H9 (cell line): ENCODE measurements around the gene CPSF2. TPM values are rescaled to one million over a fixed set of nuclear protein-coding genes. Genes with fewer than 3 reads are reported as not detected.

Experiments
- DNase-seq: peaks from one replicate; pipeline ENCODE4 v3.0.0-alpha.2; 2017
- H2AFZ ChIP-seq: one replicate; pipeline ENCODE4 v1.6.1; 2013; ENCODE audit warnings: mild to moderate bottlenecking, low read length, control low read depth, moderate library complexity
- H2AK5ac ChIP-seq: 2 replicates; pipeline ENCODE4 v1.6.1; 2013; ENCODE audit warnings: low read length, control low read depth, mixed read lengths; ENCODE audit not compliant: insufficient read length
- H2BK120ac ChIP-seq: one replicate; pipeline ENCODE4 v1.6.1; 2013; ENCODE audit warnings: low read depth, mild to moderate bottlenecking, low read length, control low read depth, inconsistent platforms; ENCODE audit not compliant: poor library complexity, severe bottlenecking
- H2BK12ac ChIP-seq: 2 replicates; pipeline ENCODE4 v1.6.1; 2013; ENCODE audit warnings: low read length, control low read depth, mixed read lengths, low read depth; ENCODE audit not compliant: insufficient read length
- H2BK15ac ChIP-seq: 2 replicates; pipeline ENCODE4 v1.6.1; 2013; ENCODE audit warnings: low read depth, low read length, control low read depth
- H2BK20ac ChIP-seq: one replicate; pipeline ENCODE4 v1.6.1; 2013; ENCODE audit warnings: low read depth, mild to moderate bottlenecking, low read length, control low read depth, inconsistent platforms; ENCODE audit not compliant: poor library complexity, severe bottlenecking
- H2BK5ac ChIP-seq: 2 replicates; pipeline ENCODE4 v1.6.1; 2013; ENCODE audit warnings: low read length, control low read depth, mixed read lengths; ENCODE audit not compliant: insufficient read length
- H3K14ac ChIP-seq: 2 replicates; pipeline ENCODE4 v1.6.1; 2013; ENCODE audit warnings: low read length, control low read depth; ENCODE audit not compliant: insufficient read depth
- H3K18ac ChIP-seq: 2 replicates; pipeline ENCODE4 v1.6.1; 2013; ENCODE audit warnings: low read depth, mild to moderate bottlenecking, mixed read lengths, low read length, control low read depth; ENCODE audit not compliant: insufficient read length
- H3K23ac ChIP-seq: 2 replicates; pipeline ENCODE4 v1.6.1; 2013; ENCODE audit warnings: low read length, control low read depth, mixed read lengths, low read depth; ENCODE audit not compliant: insufficient read length
- H3K23me2 ChIP-seq: 2 replicates; pipeline ENCODE4 v1.6.1; 2013; ENCODE audit warnings: low read depth, mild to moderate bottlenecking, mixed read lengths, low read length, control low read depth; ENCODE audit not compliant: insufficient read length, poor library complexity, severe bottlenecking
- H3K27ac ChIP-seq: 2 replicates; pipeline ENCODE4 v1.5.1; 2013; ENCODE audit warnings: low read length, control low read depth, mixed read lengths, low read depth; ENCODE audit not compliant: insufficient read length
- H3K27me3 ChIP-seq: 2 replicates; pipeline ENCODE4 v1.6.1; 2013; ENCODE audit warnings: low read length, control low read depth, inconsistent platforms; ENCODE audit not compliant: insufficient read depth
- H3K4ac ChIP-seq: 2 replicates; pipeline ENCODE4 v1.6.1; 2013; ENCODE audit warnings: low read depth, mild to moderate bottlenecking, control low read depth, inconsistent platforms, low read length, moderate library complexity
- H3K4me1 ChIP-seq: 2 replicates; pipeline ENCODE4 v1.6.1; 2013; ENCODE audit warnings: low read length, control low read depth, inconsistent platforms; ENCODE audit not compliant: insufficient read depth
- H3K4me2 ChIP-seq: 2 replicates; pipeline ENCODE4 v1.6.1; 2013; ENCODE audit warnings: low read length, control low read depth, mixed read lengths; ENCODE audit not compliant: insufficient read length, insufficient read depth
- H3K56ac ChIP-seq: 2 replicates; pipeline ENCODE4 v1.6.1; 2013; ENCODE audit warnings: low read depth, mild to moderate bottlenecking, mixed read lengths, low read length, control low read depth; ENCODE audit not compliant: insufficient read length
- H3K79me1 ChIP-seq: 2 replicates; pipeline ENCODE4 v1.6.1; 2013; ENCODE audit warnings: low read depth, mild to moderate bottlenecking, moderate library complexity, low read length, control low read depth, inconsistent platforms; ENCODE audit not compliant: insufficient read depth, poor library complexity, severe bottlenecking
- H3K79me2 ChIP-seq: 2 replicates; pipeline ENCODE4 v1.6.1; 2013; ENCODE audit warnings: low read length, control low read depth, inconsistent platforms; ENCODE audit not compliant: insufficient read depth
- H3K9ac ChIP-seq: 2 replicates; pipeline ENCODE4 v1.6.1; 2013; ENCODE audit warnings: low read length, control low read depth, mixed read lengths; ENCODE audit not compliant: insufficient read length; ENCODE audit errors: extremely low read depth
- H3K9me3 ChIP-seq: one replicate; pipeline ENCODE4 v1.6.1; 2013; ENCODE audit warnings: low read depth, low read length, inconsistent platforms; ENCODE audit not compliant: control insufficient read depth
- H3T11ph ChIP-seq: one replicate; pipeline ENCODE4 v1.6.1; 2013; ENCODE audit warnings: mild to moderate bottlenecking, low read length, control low read depth, inconsistent platforms
- H4K20me1 ChIP-seq: one replicate; pipeline ENCODE4 v1.6.1; 2013; ENCODE audit not compliant: control insufficient read depth, insufficient read length, insufficient read depth
- H4K5ac ChIP-seq: 2 replicates; pipeline ENCODE4 v1.6.1; 2013; ENCODE audit warnings: low read depth, mild to moderate bottlenecking, mixed read lengths, low read length, control low read depth; ENCODE audit not compliant: insufficient read length
- H4K8ac ChIP-seq: replicated peaks from 2 replicates; pipeline ENCODE4 v1.6.1; 2013; ENCODE audit warnings: low read length, control low read depth, mixed read lengths, low read depth; ENCODE audit not compliant: insufficient read length
- H4K91ac ChIP-seq: 2 replicates; pipeline ENCODE4 v1.6.1; 2013; ENCODE audit warnings: low read depth, mild to moderate bottlenecking, moderate library complexity, mixed read lengths, low read length, control low read depth; ENCODE audit not compliant: insufficient read length
- H3K27ac Mint-ChIP-seq, 3 experiments: 2 replicates in 2 of 3; 3 replicates in 1 of 3; pipeline ENCODE4 v1.8.0; 2020 to 2021; ENCODE audit warnings: mixed read lengths in 3 of 3, mild to moderate bottlenecking in 1 of 3, moderate library complexity in 1 of 3
- H3K27me3 Mint-ChIP-seq: 2 replicates; pipeline ENCODE4 v1.8.0; 2021; ENCODE audit warnings: low read depth, mild to moderate bottlenecking, moderate library complexity, mixed read lengths
- H3K36me3 Mint-ChIP-seq, 3 experiments: 2 replicates in 2 of 3; 3 replicates in 1 of 3; pipeline ENCODE4 v1.8.0; 2020 to 2021; ENCODE audit warnings: low read depth in 3 of 3, mixed read lengths in 3 of 3; ENCODE audit not compliant: insufficient read depth in 1 of 3
- H3K4me1 Mint-ChIP-seq, 2 experiments: 2 replicates each; pipeline ENCODE4 v1.8.0; 2020; ENCODE audit warnings: mixed read lengths in 2 of 2
- H3K4me3 Mint-ChIP-seq, 2 experiments: 2 replicates in 1 of 2; 3 replicates in 1 of 2; pipeline ENCODE4 v1.8.0; 2020 to 2021; ENCODE audit warnings: mild to moderate bottlenecking in 2 of 2, mixed read lengths in 2 of 2, moderate library complexity in 1 of 2
- H3K9me3 Mint-ChIP-seq, 2 experiments: 2 replicates in 1 of 2; 3 replicates in 1 of 2; pipeline ENCODE4 v1.8.0; 2020; ENCODE audit warnings: mild to moderate bottlenecking in 2 of 2, mixed read lengths in 2 of 2, moderate library complexity in 1 of 2
- WGBS: extraction: QIAGEN DNeasy Blood & Tissue Kit; methylation state at CpG from one replicate; pipeline ENCODE4 v1.1.7; 2013; ENCODE audit warnings: missing lambda C conversion rate, low lambda C conversion rate, mixed read lengths; ENCODE audit not compliant: insufficient read length; ENCODE audit errors: extremely low coverage; 5-methylcytosine and 5-hydroxymethylcytosine counted together
- total RNA-seq: library from RNA; stranded (reverse); gene quantifications from 2 replicates; pipeline ENCODE4 v1.2.1, GENCODE V29; 2021
- TF ChIP-seq, protein P1 (sequence below): fragments of 200-600 bp; sonication (generic); conservative IDR thresholded peaks from 3 replicates; pipeline ENCODE4 v1.8.0; 2021; ENCODE audit warnings: antibody characterized with exemption, mild to moderate bottlenecking

Gene CPSF2
- total RNA-seq, 1 experiment from 2014 or later = 108 TPM

GRCh38 chr14:92134456-92134855 is 12.7 kb downstream of the CPSF2 start:
- Histone ChIP-seq H3K4me1 (no peaks in the 10 kb centered on the region), H2AFZ (no peak overlapping the region), H3K4ac (no peak overlapping the region), H4K20me1 (no peaks in the 10 kb centered on the region), H3K79me2 (no peaks in the 10 kb centered on the region), H3K9ac (no peak overlapping the region), H3K23ac (no peak overlapping the region), H3K56ac (no peak overlapping the region), H4K91ac (no peak overlapping the region), H2BK15ac (no peak overlapping the region), H3T11ph (no peak overlapping the region), H2BK5ac (no peak overlapping the region), H2BK12ac (no peak overlapping the region), H2AK5ac (no peak overlapping the region), H3K27me3 (no peaks in the 10 kb centered on the region), H3K18ac (no peak overlapping the region), H4K5ac (no peak overlapping the region), H3K9me3 (no peaks in the 10 kb centered on the region), H4K8ac (no peak overlapping the region), H3K27ac (no peak overlapping the region), H3K4me2 (no peak overlapping the region), H2BK120ac (no peak overlapping the region), H3K23me2 (no peaks in the 10 kb centered on the region), H3K14ac (no peak overlapping the region), H2BK20ac (no peak overlapping the region), H3K79me1 (no peaks in the 10 kb centered on the region)
- H3K36me3 Mint-ChIP-seq = peaks cover 35 to 84% (median 80%) of the 10 kb centered on the region in 3 experiments; a peak in 6 of 7 replicates
- H3K27me3 Mint-ChIP-seq = no peaks in the 10 kb centered on the region
- no peak for DNase-seq
- H3K4me1 Mint-ChIP-seq = no peaks in the 10 kb centered on the region
- no peak overlapping the region for H3K27ac Mint-ChIP-seq
- H3K9me3 Mint-ChIP-seq = no peaks in the 10 kb centered on the region
- no peak overlapping the region for H3K4me3 Mint-ChIP-seq
- WGBS = no CpG with 5 or more reads among the region's 1 CpG
- TF ChIP-seq, protein P1, sequence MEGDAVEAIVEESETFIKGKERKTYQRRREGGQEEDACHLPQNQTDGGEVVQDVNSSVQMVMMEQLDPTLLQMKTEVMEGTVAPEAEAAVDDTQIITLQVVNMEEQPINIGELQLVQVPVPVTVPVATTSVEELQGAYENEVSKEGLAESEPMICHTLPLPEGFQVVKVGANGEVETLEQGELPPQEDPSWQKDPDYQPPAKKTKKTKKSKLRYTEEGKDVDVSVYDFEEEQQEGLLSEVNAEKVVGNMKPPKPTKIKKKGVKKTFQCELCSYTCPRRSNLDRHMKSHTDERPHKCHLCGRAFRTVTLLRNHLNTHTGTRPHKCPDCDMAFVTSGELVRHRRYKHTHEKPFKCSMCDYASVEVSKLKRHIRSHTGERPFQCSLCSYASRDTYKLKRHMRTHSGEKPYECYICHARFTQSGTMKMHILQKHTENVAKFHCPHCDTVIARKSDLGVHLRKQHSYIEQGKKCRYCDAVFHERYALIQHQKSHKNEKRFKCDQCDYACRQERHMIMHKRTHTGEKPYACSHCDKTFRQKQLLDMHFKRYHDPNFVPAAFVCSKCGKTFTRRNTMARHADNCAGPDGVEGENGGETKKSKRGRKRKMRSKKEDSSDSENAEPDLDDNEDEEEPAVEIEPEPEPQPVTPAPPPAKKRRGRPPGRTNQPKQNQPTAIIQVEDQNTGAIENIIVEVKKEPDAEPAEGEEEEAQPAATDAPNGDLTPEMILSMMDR = no peak
